ENCODE results near the gene MS4A10. TPM values are rescaled to one million over a fixed set of nuclear protein-coding genes. Genes with fewer than 3 reads are reported as not detected.

The MS4A10 gene
- total RNA-seq, 1 experiment from 2014 or later: not detected

GRCh38 chr11:60777106-60777505 lies 8.0 kb upstream of the MS4A10 start:
- ChIA-PET POLR2A (interaction anchor here (0.8 kb wide), 1 partner anchor 9 kb away, joined by 3 read pairs; no protein-coding TSS in a partner anchor), CTCF (interaction anchor here (1.5 to 2.2 kb wide), 4 partner anchors 14 to 415 kb away, joined by 3 to 9 read pairs (median 6); partner anchors contain the start of gene MS4A15), RAD21 (ENCODE audit: low non-redundant PET in 1 of 2, low total read pairs in 2 of 2, uncharacterized antibody in 2 of 2, unreplicated experiment in 2 of 2) (no interaction called here)
- Histone ChIP-seq H3K4me1 (ENCODE audit: control insufficient read depth in 1 of 2, insufficient read depth in 2 of 2, low read length in 2 of 2) (peaks cover 0 to 19% of the 10 kb centered on the region in 2 experiments; a peak in 3 of 4 replicates), H3K27ac (ENCODE audit: low read depth, low read length) (no peak overlapping the region), H3K9me2 (ENCODE audit: insufficient read depth) (no peaks in the 10 kb centered on the region), H3K9me3 (ENCODE audit: control insufficient read depth in 1 of 2, insufficient read depth in 1 of 2, low read depth in 1 of 2, low read length in 2 of 2) (no peaks in the 10 kb centered on the region), H3K79me2 (ENCODE audit: insufficient read depth, low read length) (no peaks in the 10 kb centered on the region), H3K36me3 (ENCODE audit: control insufficient read depth in 1 of 2, insufficient read depth in 2 of 2, low read length in 2 of 2) (no peaks in the 10 kb centered on the region), H3K4me3 (replicated peaks in 1 of 2; ENCODE audit: low read depth in 1 of 2, low read length in 2 of 2) (no peak overlapping the region), H3K4me2 (ENCODE audit: low read length) (no peak overlapping the region), H3K27me3 (ENCODE audit: insufficient read depth, low read length) (no peaks in the 10 kb centered on the region), H3K9ac (ENCODE audit: low read length) (no peak overlapping the region), H4K20me1 (ENCODE audit: insufficient read depth) (no peaks in the 10 kb centered on the region), H2AFZ (ENCODE audit: low read depth, low read length, poor library complexity, severe bottlenecking) (no peak overlapping the region)
- DNase-seq (ENCODE audit: low read depth, low spot score): no peak
- TF ChIP-seq CEBPB (IDR thresholded peaks at IDR 0.05; ENCODE audit: low read depth): no peak
- TF ChIP-seq EZH2 (IDR thresholded peaks at IDR 0.05): no peak
- no peak for TF ChIP-seq JUND (IDR thresholded peaks at IDR 0.05)
- no peak for TF ChIP-seq ELF1 (IDR thresholded peaks at IDR 0.05; ENCODE audit: borderline replicate concordance, low read depth)
- TF ChIP-seq CBX3 (IDR thresholded peaks at IDR 0.05; ENCODE audit: low read depth): no peak
- no peak for TF ChIP-seq ZFX (IDR thresholded peaks at IDR 0.05)
- intact Hi-C loops (cut with micrococcal nuclease): loop anchor here (10.0 kb wide), 1 partner anchor 608 kb away; no protein-coding TSS in a partner anchor
- no peak for ATAC-seq
- no TSS peak for BruUV-seq (replicated peaks)

DNA sequence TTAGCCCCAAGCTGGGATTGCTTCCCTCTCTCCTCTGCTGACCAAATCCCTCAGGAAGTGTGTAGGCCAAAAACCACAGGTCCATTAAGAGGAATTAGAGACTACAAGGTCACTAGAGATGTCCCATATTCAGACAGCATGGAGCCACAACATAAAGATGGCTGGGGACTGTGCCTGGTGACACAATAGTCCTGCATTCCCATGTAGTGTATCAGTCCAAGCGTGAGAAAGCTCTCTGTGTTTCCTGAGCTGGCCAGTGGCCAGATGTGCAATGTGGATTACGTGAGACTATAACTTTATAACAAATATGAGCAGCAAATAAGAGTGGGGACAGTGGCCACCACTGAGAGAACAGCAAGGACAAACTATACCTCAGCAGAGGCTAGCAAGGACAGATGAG lies 7.6 kb upstream of the MS4A10 start:
- DNase-seq (ENCODE audit: low read depth, low spot score) (no peak), ATAC-seq (no peak)
- TF ChIP-seq, protein P1, sequence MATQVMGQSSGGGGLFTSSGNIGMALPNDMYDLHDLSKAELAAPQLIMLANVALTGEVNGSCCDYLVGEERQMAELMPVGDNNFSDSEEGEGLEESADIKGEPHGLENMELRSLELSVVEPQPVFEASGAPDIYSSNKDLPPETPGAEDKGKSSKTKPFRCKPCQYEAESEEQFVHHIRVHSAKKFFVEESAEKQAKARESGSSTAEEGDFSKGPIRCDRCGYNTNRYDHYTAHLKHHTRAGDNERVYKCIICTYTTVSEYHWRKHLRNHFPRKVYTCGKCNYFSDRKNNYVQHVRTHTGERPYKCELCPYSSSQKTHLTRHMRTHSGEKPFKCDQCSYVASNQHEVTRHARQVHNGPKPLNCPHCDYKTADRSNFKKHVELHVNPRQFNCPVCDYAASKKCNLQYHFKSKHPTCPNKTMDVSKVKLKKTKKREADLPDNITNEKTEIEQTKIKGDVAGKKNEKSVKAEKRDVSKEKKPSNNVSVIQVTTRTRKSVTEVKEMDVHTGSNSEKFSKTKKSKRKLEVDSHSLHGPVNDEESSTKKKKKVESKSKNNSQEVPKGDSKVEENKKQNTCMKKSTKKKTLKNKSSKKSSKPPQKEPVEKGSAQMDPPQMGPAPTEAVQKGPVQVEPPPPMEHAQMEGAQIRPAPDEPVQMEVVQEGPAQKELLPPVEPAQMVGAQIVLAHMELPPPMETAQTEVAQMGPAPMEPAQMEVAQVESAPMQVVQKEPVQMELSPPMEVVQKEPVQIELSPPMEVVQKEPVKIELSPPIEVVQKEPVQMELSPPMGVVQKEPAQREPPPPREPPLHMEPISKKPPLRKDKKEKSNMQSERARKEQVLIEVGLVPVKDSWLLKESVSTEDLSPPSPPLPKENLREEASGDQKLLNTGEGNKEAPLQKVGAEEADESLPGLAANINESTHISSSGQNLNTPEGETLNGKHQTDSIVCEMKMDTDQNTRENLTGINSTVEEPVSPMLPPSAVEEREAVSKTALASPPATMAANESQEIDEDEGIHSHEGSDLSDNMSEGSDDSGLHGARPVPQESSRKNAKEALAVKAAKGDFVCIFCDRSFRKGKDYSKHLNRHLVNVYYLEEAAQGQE (IDR thresholded peaks at IDR 0.05; ENCODE audit: low read depth): no peak
- no peak for TF ChIP-seq ATF3 (IDR thresholded peaks at IDR 0.05)
- no peak for TF ChIP-seq POLR2A (IDR thresholded peaks at IDR 0.05; ENCODE audit: borderline replicate concordance, extremely low read depth, insufficient read depth, insufficient read length)
- no peak for TF ChIP-seq SIN3A (IDR thresholded peaks at IDR 0.05; ENCODE audit: low read depth)
- TF ChIP-seq RAD21 (IDR thresholded peaks at IDR 0.05; ENCODE audit: low read depth): no peak
- no peak for TF ChIP-seq TCF7L2 (IDR thresholded peaks at IDR 0.05; ENCODE audit: borderline replicate concordance, extremely low read depth, insufficient read depth, insufficient read length)
- BruUV-seq (replicated peaks): no TSS peak
- Histone ChIP-seq H3K4me2 (ENCODE audit: low read length) (no peak overlapping the region), H2AFZ (ENCODE audit: low read depth, low read length, poor library complexity, severe bottlenecking) (no peak overlapping the region), H3K27ac (ENCODE audit: low read depth, low read length) (no peak overlapping the region), H3K27me3 (ENCODE audit: insufficient read depth, low read length) (no peaks in the 10 kb centered on the region), H4K20me1 (ENCODE audit: insufficient read depth) (no peaks in the 10 kb centered on the region), H3K4me3 (replicated peaks in 1 of 2; ENCODE audit: low read depth in 1 of 2, low read length in 2 of 2) (no peak overlapping the region), H3K4me1 (ENCODE audit: control insufficient read depth in 1 of 2, insufficient read depth in 2 of 2, low read length in 2 of 2) (peaks cover 0 to 19% of the 10 kb centered on the region in 2 experiments; a peak in 3 of 4 replicates), H3K79me2 (ENCODE audit: insufficient read depth, low read length) (no peaks in the 10 kb centered on the region), H3K9me3 (ENCODE audit: control insufficient read depth in 1 of 2, insufficient read depth in 1 of 2, low read depth in 1 of 2, low read length in 2 of 2) (no peaks in the 10 kb centered on the region), H3K36me3 (ENCODE audit: control insufficient read depth in 1 of 2, insufficient read depth in 2 of 2, low read length in 2 of 2) (no peaks in the 10 kb centered on the region), H3K9ac (ENCODE audit: low read length) (no peak overlapping the region), H3K9me2 (ENCODE audit: insufficient read depth) (no peaks in the 10 kb centered on the region)
- ChIA-PET RAD21 (ENCODE audit: low non-redundant PET in 1 of 2, low total read pairs in 2 of 2, uncharacterized antibody in 2 of 2, unreplicated experiment in 2 of 2) (no interaction called here), POLR2A (no interaction called here), CTCF (interaction anchor here (1.5 to 2.1 kb wide), 4 partner anchors 15 to 415 kb away, joined by 3 to 8 read pairs (median 4); no protein-coding TSS in a partner anchor)
- intact Hi-C loops (cut with micrococcal nuclease): loop anchor here (10.0 kb wide), 1 partner anchor 607 kb away; no protein-coding TSS in a partner anchor

Data from HCT116 (cell line).